ENCODE results near the gene LSM14A. TPM values are rescaled to one million over a fixed set of nuclear protein-coding genes. Genes with fewer than 3 reads are reported as not detected.
"Not testable (repeated sequence)": the region's sequence is repeated elsewhere in the genome, so short reads cannot be mapped to it uniquely, and the experiment has no call there.

LSM14A gene
- total RNA-seq, 3 donors from 2014 or later, result 106 to 129 (median 126) TPM

DNA sequence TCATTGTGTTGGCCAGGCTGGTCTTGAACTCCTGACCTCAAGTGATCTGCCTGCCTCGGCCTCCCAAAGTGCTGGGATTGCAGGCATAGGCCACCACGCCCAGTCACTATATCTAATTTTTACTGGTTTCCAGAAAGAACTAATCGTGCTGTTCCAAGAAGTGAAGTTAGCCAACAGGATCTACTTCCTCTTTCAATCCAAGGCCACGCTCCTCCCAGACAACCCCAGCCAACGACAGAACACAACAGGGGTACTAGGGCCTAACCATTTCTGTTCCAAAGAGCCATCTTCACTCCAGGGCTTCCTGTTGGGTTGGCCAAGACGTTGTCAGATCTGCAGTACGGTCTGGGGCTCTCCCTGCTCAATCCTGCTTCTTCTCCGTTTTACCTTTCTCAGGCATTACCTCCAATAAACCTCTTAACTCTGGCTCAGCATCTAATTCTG lies 7.0 kb upstream of the LSM14A start:
- Histone ChIP-seq H3K27ac (no peak overlapping the region), H3K9me3 (no peaks in the 10 kb centered on the region), H3K36me3 (no peaks in the 10 kb centered on the region), H3K27me3 (no peaks in the 10 kb centered on the region), H3K4me3 (no peak overlapping the region), H3K4me1 (no peaks in the 10 kb centered on the region)
- DNase-seq (ENCODE audit: low spot score in 2 of 2), result no peak
- TF ChIP-seq POLR2A (IDR thresholded peaks at IDR 0.05), result no peak
- TF ChIP-seq CTCF (IDR thresholded peaks at IDR 0.05), result no peak
- TF ChIP-seq POLR2AphosphoS5 (IDR thresholded peaks at IDR 0.05), result no peak
- intact Hi-C loops (cut with DNase I; ENCODE audit: low total_unique reads), result no loop called here

- DNase-seq (ENCODE audit: low spot score in 2 of 2); H3K4me1 ChIP-seq; H3K36me3 ChIP-seq; H3K27me3 ChIP-seq; H3K4me3 ChIP-seq; H3K27ac ChIP-seq; intact Hi-C loops (cut with DNase I; ENCODE audit: low total_unique reads); H3K9me3 ChIP-seq: not testable (repeated sequence)
Observed at GRCh38 chr19:34169475-34170199, 2.7 kb upstream of the LSM14A start.

DNA sequence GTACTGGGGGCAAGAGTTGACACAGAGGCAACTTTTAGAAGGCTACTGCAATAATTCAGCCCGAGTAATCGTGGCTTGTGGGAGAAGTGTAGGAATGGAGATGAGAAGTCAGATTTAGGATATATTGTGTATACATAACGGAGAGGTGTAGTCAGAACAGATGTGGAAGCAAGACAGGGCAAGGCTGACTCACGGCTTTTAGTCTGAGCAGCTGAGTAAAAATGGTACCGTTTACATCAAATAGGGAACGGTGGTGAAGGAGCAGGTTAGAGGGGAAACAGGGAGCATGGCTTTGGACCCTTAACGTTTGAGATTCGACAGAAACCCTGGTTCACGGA lies 796 bp upstream of the LSM14A start:
- Histone ChIP-seq H3K9me3 (no peaks in the 10 kb centered on the region), H3K27me3 (no peaks in the 10 kb centered on the region), H3K4me1 (peaks cover 0 to 12% of the 10 kb centered on the region in 2 donors), H3K36me3 (no peaks in the 10 kb centered on the region), H3K4me3 (peak overlapping the region; percentile 92 to 98 (median 97)), H3K27ac (peak overlapping the region; percentile 99 to 100)
- no peak for DNase-seq (ENCODE audit: low spot score in 2 of 2)
- TF ChIP-seq POLR2A (IDR thresholded peaks at IDR 0.05), result no peak
- TF ChIP-seq CTCF (IDR thresholded peaks at IDR 0.05), result no peak
- TF ChIP-seq POLR2AphosphoS5 (IDR thresholded peaks at IDR 0.05), result no peak
- intact Hi-C loops (cut with DNase I; ENCODE audit: low total_unique reads), result no loop called here

DNA sequence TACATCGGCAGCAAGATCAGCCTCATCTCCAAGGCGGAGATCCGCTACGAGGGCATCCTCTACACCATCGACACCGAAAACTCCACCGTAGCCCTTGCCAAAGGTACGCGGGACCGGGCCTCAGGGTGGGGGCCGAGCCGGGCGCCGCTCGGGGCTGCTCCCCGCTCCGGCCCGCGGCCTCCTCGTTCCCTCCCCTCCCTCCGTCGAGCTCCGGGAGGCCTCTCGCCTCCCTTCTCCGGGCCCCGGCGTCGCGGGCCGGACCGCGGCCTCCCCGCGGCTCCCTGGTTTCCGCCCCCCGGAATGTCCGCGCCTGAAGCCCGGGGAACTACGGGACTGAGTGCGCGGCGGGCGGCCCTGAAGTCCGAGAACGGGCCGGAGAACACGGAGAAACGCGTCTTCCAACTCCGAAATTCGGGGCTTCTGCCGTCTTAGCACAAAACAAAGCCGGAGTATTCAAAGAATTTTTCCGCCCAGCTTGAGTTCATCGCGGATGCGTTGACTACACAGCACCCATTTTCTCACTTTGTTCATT lies 423 bp downstream of the LSM14A start:
- Histone ChIP-seq H3K4me3 (peak overlapping the region; percentile 92 to 98 (median 97)), H3K9me3 (no peaks in the 10 kb centered on the region), H3K36me3 (no peaks in the 10 kb centered on the region), H3K27me3 (no peaks in the 10 kb centered on the region), H3K27ac (peak overlapping the region; percentile 99 to 100), H3K4me1 (peaks cover 0 to 16% of the 10 kb centered on the region in 2 donors)
- no peak for DNase-seq (ENCODE audit: low spot score in 2 of 2)
- intact Hi-C loops (cut with DNase I; ENCODE audit: low total_unique reads), result no loop called here
- no peak for TF ChIP-seq POLR2A (IDR thresholded peaks at IDR 0.05)
- no peak for TF ChIP-seq CTCF (IDR thresholded peaks at IDR 0.05)
- no peak for TF ChIP-seq POLR2AphosphoS5 (IDR thresholded peaks at IDR 0.05)

- Histone ChIP-seq H3K4me3 (peak overlapping the region; percentile 92 to 98 (median 97)), H3K27ac (peak overlapping the region; percentile 99 to 100), H3K9me3 (no peaks in the 10 kb centered on the region), H3K4me1 (peaks cover 0 to 20% of the 10 kb centered on the region in 2 donors), H3K27me3 (no peaks in the 10 kb centered on the region), H3K36me3 (no peaks in the 10 kb centered on the region)
- peak; percentile 62 to 71 for DNase-seq (ENCODE audit: low spot score in 2 of 2)
- no peak for TF ChIP-seq CTCF (IDR thresholded peaks at IDR 0.05)
- TF ChIP-seq POLR2AphosphoS5 (IDR thresholded peaks at IDR 0.05), result peak; percentile 25 to 59 (median 59)
- intact Hi-C loops (cut with DNase I; ENCODE audit: low total_unique reads), result no loop called here
Observed at GRCh38 chr19:34173193-34173956, 1.1 kb downstream of the LSM14A start.

DNA sequence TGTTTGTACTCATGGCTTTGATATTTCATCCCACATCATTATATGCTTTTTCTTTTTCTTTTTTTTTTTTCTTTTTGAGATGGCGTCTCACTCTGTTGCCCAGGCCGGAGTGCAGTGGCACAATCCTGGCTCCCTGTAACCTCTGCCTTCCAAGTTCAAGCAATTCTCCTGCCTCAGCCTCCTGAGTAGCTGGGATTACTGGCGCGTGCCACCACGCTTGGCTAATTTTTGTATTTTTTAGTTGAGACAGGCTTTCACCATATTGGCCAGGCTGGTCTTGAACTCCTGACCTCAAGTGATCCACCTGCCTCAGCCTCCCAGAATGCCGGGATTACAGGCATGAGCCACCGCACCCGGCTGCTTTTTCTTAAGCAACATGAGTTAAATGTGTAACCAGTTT lies 2.9 kb downstream of the LSM14A start:
- H3K36me3 ChIP-seq; DNase-seq (ENCODE audit: low spot score in 2 of 2); intact Hi-C loops (cut with DNase I; ENCODE audit: low total_unique reads); H3K9me3 ChIP-seq; H3K27me3 ChIP-seq: not testable (repeated sequence)
- peak overlapping the region in 2 of 3 donors; percentile 11 to 21 for H3K4me3 ChIP-seq
- H3K27ac ChIP-seq, result peak overlapping the region in 1 of 2 donors; percentile 40
- peaks cover 0 to 35% of the 10 kb centered on the region in 2 donors for H3K4me1 ChIP-seq

Data from breast epithelium (tissue), 4 donors.